K562 (cell line): ENCODE measurements around the gene ZAP70. TPM values are rescaled to one million over a fixed set of nuclear protein-coding genes. Genes with fewer than 3 reads are reported as not detected.

ENCODE experiments used
- ATAC-seq: fragments of 200-7000 bp; cut with Tn5 transposase; 3 replicates; pipeline ENCODE4 v1.9.1; 2020; ENCODE audit warnings: moderate library complexity
- BruUV-seq: library from RNA; stranded (reverse); fragments of 400-500 nt; replicated peaks from 2 replicates; lab custom pipeline; 2021; lab: Mats Ljungman, UMichigan
- CTCF ChIA-PET: fragments of 300-600 bp; formaldehyde crosslinking; extraction: SDS; loops from one replicate; lab custom pipeline; 2021; ENCODE audit warnings: low intra/inter-chr PET ratio; lab: Yijun Ruan, JAX
- POLR2A ChIA-PET: fragments of 300-600, 350-650 bp; sonication (Branson Sonifier 250); formaldehyde crosslinking; extraction: SDS; loops from one replicate; lab custom pipeline; 2021; ENCODE audit warnings: antibody characterized with exemption, inconsistent platforms; lab: Yijun Ruan, JAX
- DNase-seq, 4 experiments: peaks; one replicate each; pipeline versions ENCODE4 v3.0.0 to v3.0.0-alpha.2; 2011 to 2018; ENCODE audit warnings: low spot score in 3 of 4, mixed read lengths in 3 of 4; ENCODE audit errors: extremely low read depth in 1 of 4
- FAIRE-seq: peaks from 2 replicates; lab custom pipeline; 2011; peaks lifted over from hg19 to GRCh38; lab: Jason Lieb, UNC
- H2AFZ ChIP-seq: 2 replicates; pipeline ENCODE4 v1.6.0; 2011; ENCODE audit warnings: low read depth, low read length, control low read depth, inconsistent platforms
- H3K27ac ChIP-seq: fragments of 200-600 bp; 3 replicates; pipeline ENCODE4 v1.8.0; 2011; ENCODE audit warnings: low read depth, mild to moderate bottlenecking, control low read depth, inconsistent platforms, low read length, moderate library complexity, mixed read lengths; ENCODE audit errors: extremely low read depth
- H3K27me3 ChIP-seq, 2 experiments: fragments of 300-600 bp in 1 of 2; 2 replicates in 1 of 2; 3 replicates in 1 of 2; pipeline versions ENCODE4 v1.6.0 to v1.8.0; 2011; ENCODE audit warnings: inconsistent platforms in 2 of 2, low read length in 2 of 2, mild to moderate bottlenecking in 1 of 2, mixed read lengths in 1 of 2, moderate library complexity in 1 of 2; ENCODE audit not compliant: control insufficient read depth in 2 of 2, insufficient read depth in 2 of 2
- H3K36me3 ChIP-seq: fragments of 300-600 bp; 3 replicates; pipeline ENCODE4 v1.8.0; 2011; ENCODE audit warnings: mild to moderate bottlenecking, low read length, inconsistent platforms; ENCODE audit not compliant: control insufficient read depth, insufficient read depth
- H3K4me1 ChIP-seq, 2 experiments: fragments of 200-600 bp in 1 of 2; replicated peaks in 1 of 2; 2 replicates in 1 of 2; 3 replicates in 1 of 2; pipeline versions ENCODE4 v1.5.1 to v1.8.0; 2011; ENCODE audit warnings: inconsistent platforms in 2 of 2, low read length in 2 of 2, mild to moderate bottlenecking in 1 of 2, mixed read lengths in 1 of 2, moderate library complexity in 1 of 2; ENCODE audit not compliant: control insufficient read depth in 2 of 2, insufficient read depth in 2 of 2
- H3K4me2 ChIP-seq: 2 replicates; pipeline ENCODE4 v1.6.1; 2011; ENCODE audit warnings: low read length, control low read depth, inconsistent platforms, mixed read lengths; ENCODE audit not compliant: insufficient read depth
- H3K4me3 ChIP-seq: fragments of 200-600 bp; sonication (generic), shearing (Covaris generic); 2 replicates; pipeline ENCODE4 v1.5.1; 2016; ENCODE audit warnings: control low read depth, inconsistent platforms
- H3K79me2 ChIP-seq: fragments of 200-600 bp; 3 replicates; pipeline ENCODE4 v1.8.0; 2011; ENCODE audit warnings: low read length, inconsistent platforms; ENCODE audit not compliant: control insufficient read depth, insufficient read depth
- H3K9ac ChIP-seq, 2 experiments: 2 replicates each; pipeline versions ENCODE4 v1.6.0 to v1.6.1; 2011; ENCODE audit warnings: low read depth in 2 of 2, low read length in 2 of 2, control low read depth in 1 of 2, inconsistent platforms in 1 of 2, mild to moderate bottlenecking in 1 of 2, mixed read lengths in 1 of 2; ENCODE audit not compliant: insufficient read depth in 1 of 2
- H3K9me1 ChIP-seq: one replicate; pipeline ENCODE4 v1.6.0; 2011; ENCODE audit warnings: inconsistent platforms, mild to moderate bottlenecking, low read length, moderate library complexity; ENCODE audit not compliant: control insufficient read depth, insufficient read depth
- H3K9me3 ChIP-seq: replicated peaks from 2 replicates; pipeline ENCODE4 v1.5.1; 2011; ENCODE audit warnings: low read depth, low read length, inconsistent platforms; ENCODE audit not compliant: control insufficient read depth, insufficient read depth
- H4K20me1 ChIP-seq: replicated peaks from 2 replicates; pipeline ENCODE4 v1.6.1; 2011; ENCODE audit warnings: low read length, inconsistent platforms, mixed read lengths; ENCODE audit not compliant: control insufficient read depth, insufficient read depth
- CC2D1A ChIP-seq: fragments of 450-650 bp; IDR thresholded peaks from 2 replicates; pipeline ENCODE4 v1.6.1; 2017; ENCODE audit warnings: mild to moderate bottlenecking
- E2F6 ChIP-seq, 2 experiments: IDR thresholded peaks; 2 replicates each; pipeline ENCODE4 v1.6.1; 2011; ENCODE audit warnings: borderline replicate concordance in 1 of 2, control low read depth in 1 of 2, low read depth in 1 of 2, low read length in 1 of 2, mild to moderate bottlenecking in 1 of 2, mixed read lengths in 1 of 2, moderate library complexity in 1 of 2; ENCODE audit not compliant: insufficient read depth in 1 of 2, insufficient read length in 1 of 2, poor library complexity in 1 of 2, severe bottlenecking in 1 of 2; ENCODE audit errors: extremely low read depth in 1 of 2
- ILK ChIP-seq: fragments of 450-650 bp; IDR thresholded peaks from 2 replicates; pipeline ENCODE4 v1.6.1; 2016; ENCODE audit warnings: missing genetic modification characterization, low read depth, mild to moderate bottlenecking, missing compliant biosample characterization, moderate library complexity, borderline replicate concordance
- KLF13 ChIP-seq: fragments of 450-650 bp; IDR thresholded peaks from 2 replicates; pipeline ENCODE4 v1.6.1; 2016; ENCODE audit warnings: missing genetic modification characterization, low read depth, mild to moderate bottlenecking, missing compliant biosample characterization, moderate library complexity, borderline replicate concordance
- NR2C2 ChIP-seq, 2 experiments: fragments of 200-800 bp in 1 of 2; sonication (Bioruptor generic) in 1 of 2; sonication (generic) in 1 of 2; formaldehyde crosslinking in 1 of 2; IDR thresholded peaks; 2 replicates each; pipeline versions ENCODE4 v1.6.1 to v1.8.0; 2016 to 2022; ENCODE audit warnings: mild to moderate bottlenecking in 1 of 2, missing compliant biosample characterization in 1 of 2, missing genetic modification characterization in 1 of 2, missing genetic modification reagents in 1 of 2
- PHB2 ChIP-seq: fragments of 450-650 bp; IDR thresholded peaks from 2 replicates; pipeline ENCODE4 v1.6.1; 2017; ENCODE audit warnings: low read depth
- POLR3A ChIP-seq: IDR thresholded peaks from 2 replicates; pipeline ENCODE4 v1.6.1; 2011; ENCODE audit warnings: borderline replicate concordance, mild to moderate bottlenecking, moderate library complexity; ENCODE audit not compliant: insufficient read length, insufficient read depth; ENCODE audit errors: extremely low read depth
- TCF7 ChIP-seq: sonication (generic); IDR thresholded peaks from 2 replicates; pipeline ENCODE4 v1.6.1; 2016; ENCODE audit warnings: antibody characterized with exemption, borderline replicate concordance
- TEAD2 ChIP-seq: fragments of 450-650 bp; IDR thresholded peaks from 2 replicates; pipeline ENCODE4 v1.6.1; 2016; ENCODE audit warnings: missing genetic modification characterization, control low read depth, missing compliant biosample characterization
- WGBS: fragments of 100-300 bp; shearing (Covaris generic); methylation state at CpG from one replicate; pipeline ENCODE4 v1.1.6; 2016; ENCODE audit warnings: low coverage, mixed read lengths; ENCODE audit not compliant: insufficient coverage; ENCODE audit errors: missing lambda C conversion rate; 5-methylcytosine and 5-hydroxymethylcytosine counted together
- in situ Hi-C: fragments of 300-500 bp; cut with MboI; formaldehyde crosslinking; loops from 4 replicates; pipeline ENCODE4 v1.15.0; 2018; ENCODE audit warnings: inconsistent platforms, mixed read lengths
- intact Hi-C: fragments of 100-400 bp; cut with micrococcal nuclease; formaldehyde crosslinking; loops from 2 replicates; pipeline ENCODE4 v1.14.2; 2022
- polyA plus RNA-seq, 8 experiments: library from polyadenylated mRNA; depleted of rRNA in 4 of 8; stranded (reverse) in 5 of 8; unstranded in 3 of 8; fragments of >200 nt; fragmentation: Nextera tagmentation in 2 of 8; fragmentation: Illumina TruSeq in 1 of 8; extraction: Ambion mirVana in 2 of 8; extraction: Trizol in 1 of 8; gene quantifications; 2 replicates each; pipeline versions ENCODE4 v1.2.1 to v1.2.3, GENCODE V29; 2011 to 2014; ENCODE audit warnings: inconsistent platforms in 1 of 8, missing spikeins in 1 of 8
- total RNA-seq, 7 experiments: library from RNA; depleted of rRNA in 6 of 7; stranded (reverse); fragments of >200 nt in 6 of 7; fragmentation: Illumina TruSeq in 2 of 7; extraction: Trizol in 2 of 7; gene quantifications; 2 replicates each; pipeline versions ENCODE4 v1.2.1 to v1.2.3, GENCODE V29; 2011 to 2021; ENCODE audit warnings: low replicate concordance in 1 of 7
- TF ChIP-seq, protein P1 (sequence below): sonication (generic); formaldehyde crosslinking; IDR thresholded peaks from 2 replicates; pipeline ENCODE4 v1.8.1; 2023; ENCODE audit warnings: mild to moderate bottlenecking, missing genetic modification reagents

ZAP70 gene
- total and polyA plus RNA-seq, 9 of the 15 experiments (the other 6 are each of a cell fraction or from before 2014, with no cell fraction given), result 0.06 to 0.80 (median 0.21) TPM; not detected in 1

- TF ChIP-seq, protein P1, sequence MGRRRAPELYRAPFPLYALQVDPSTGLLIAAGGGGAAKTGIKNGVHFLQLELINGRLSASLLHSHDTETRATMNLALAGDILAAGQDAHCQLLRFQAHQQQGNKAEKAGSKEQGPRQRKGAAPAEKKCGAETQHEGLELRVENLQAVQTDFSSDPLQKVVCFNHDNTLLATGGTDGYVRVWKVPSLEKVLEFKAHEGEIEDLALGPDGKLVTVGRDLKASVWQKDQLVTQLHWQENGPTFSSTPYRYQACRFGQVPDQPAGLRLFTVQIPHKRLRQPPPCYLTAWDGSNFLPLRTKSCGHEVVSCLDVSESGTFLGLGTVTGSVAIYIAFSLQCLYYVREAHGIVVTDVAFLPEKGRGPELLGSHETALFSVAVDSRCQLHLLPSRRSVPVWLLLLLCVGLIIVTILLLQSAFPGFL (CRISPR knock-in tag), result no peak
- TF ChIP-seq TEAD2 (tag), result no peak
- no peak for TF ChIP-seq TCF7
- TF ChIP-seq, all 486 proteins: peak for 0
Measured at GRCh38 chr2:97763176-97763845, 49.9 kb downstream of the ZAP70 start (continued).

GRCh38 chr2:97764559-97765263 is 51.3 kb downstream of the ZAP70 start:
- Histone ChIP-seq H2AFZ (no peak overlapping the region), H3K9ac (no peak overlapping the region), H3K36me3 (peaks cover 52% of the 10 kb centered on the region; the same call in 2 of the 3 replicates), H3K9me3 (no peaks in the 10 kb centered on the region), H3K9me1 (no peaks in the 10 kb centered on the region), H3K4me3 (no peak overlapping the region), H4K20me1 (no peaks in the 10 kb centered on the region), H3K4me1 (peaks cover 0 to 4% of the 10 kb centered on the region in 2 experiments; a peak in 1 of 5 replicates), H3K27me3 (no peaks in the 10 kb centered on the region), H3K27ac (no peak overlapping the region), H3K79me2 (no peaks in the 10 kb centered on the region), H3K4me2 (no peak overlapping the region)
- TF ChIP-seq PHB2 (no peak), TCF7 (no peak), E2F6 (IDR thresholded peaks at IDR 0.05; ENCODE audit: borderline replicate concordance in 1 of 2, extremely low read depth in 1 of 2, insufficient read depth in 1 of 2, insufficient read length in 1 of 2, low read depth in 1 of 2, low read length in 1 of 2, poor library complexity in 1 of 2, severe bottlenecking in 1 of 2) (no peak), NR2C2 (CRISPR knock-in tag; IDR thresholded peaks at IDR 0.05) (no peak), NR2C2 (tag; IDR thresholded peaks at IDR 0.05) (no peak), ILK (tag) (no peak), POLR3A (no peak), KLF13 (tag) (no peak), CC2D1A (no peak)
- ATAC-seq (no peak), DNase-seq (no peak), FAIRE-seq (no peak)
- CTCF ChIA-PET, result no interaction called here
- in situ Hi-C loops (no loop called here), intact Hi-C loops (no loop called here)
- no TSS peak for BruUV-seq
- POLR2A ChIA-PET, result interaction anchor here (1.0 to 1.5 kb wide), 2 partner anchors 9 to 11 kb away, joined by 4 read pairs; no protein-coding TSS in a partner anchor
- 88% methylated on average over 11 of the region's 11 CpGs for WGBS
